HepG2 (cell line): Measurements from ENCODE around the gene DVL3. TPM values are rescaled to one million over a fixed set of nuclear protein-coding genes. Genes with fewer than 3 reads are reported as not detected.

ENCODE experiments used
- AHR ChIP-seq: IDR thresholded peaks from 2 replicates; pipeline ENCODE4 v1.6.1; 2018; ENCODE audit warnings: missing genetic modification reagents, missing compliant biosample characterization
- ARID2 ChIP-seq: sonication (generic); formaldehyde crosslinking; IDR thresholded peaks from 2 replicates; pipeline ENCODE4 v1.8.1; 2022; ENCODE audit warnings: mild to moderate bottlenecking, missing genetic modification reagents, borderline replicate concordance
- ATAD3A ChIP-seq: sonication (generic); formaldehyde crosslinking; IDR thresholded peaks from 2 replicates; pipeline ENCODE4 v1.4.0; 2020; ENCODE audit warnings: missing genetic modification reagents
- ATF7 ChIP-seq, 2 experiments: fragments of 450-650 bp in 1 of 2; sonication (generic) in 1 of 2; formaldehyde crosslinking in 1 of 2; IDR thresholded peaks; 2 replicates each; pipeline versions ENCODE4 v1.4.0 to v1.6.1; 2016 to 2020; ENCODE audit warnings: antibody characterized with exemption in 1 of 2, mild to moderate bottlenecking in 1 of 2, missing genetic modification reagents in 1 of 2
- CBFB ChIP-seq: sonication (generic); formaldehyde crosslinking; IDR thresholded peaks from 2 replicates; pipeline ENCODE4 v1.4.0; 2020; ENCODE audit warnings: missing genetic modification reagents
- EHMT2 ChIP-seq: fragments of 200-600 bp; sonication (generic); IDR thresholded peaks from 2 replicates; pipeline ENCODE4 v1.7.0; 2017; ENCODE audit warnings: antibody characterized with exemption, low read depth, low read length, borderline replicate concordance
- HINFP ChIP-seq: sonication (generic); formaldehyde crosslinking; IDR thresholded peaks from 2 replicates; pipeline ENCODE4 v1.4.0; 2020; ENCODE audit warnings: low read depth, mild to moderate bottlenecking, missing genetic modification reagents
- KDM2A ChIP-seq: sonication (generic); formaldehyde crosslinking; IDR thresholded peaks from 2 replicates; pipeline ENCODE4 v1.4.0; 2020; ENCODE audit warnings: low read depth, missing genetic modification reagents, borderline replicate concordance
- MBD4 ChIP-seq: IDR thresholded peaks from 2 replicates; pipeline ENCODE4 v1.6.1; 2012; ENCODE audit warnings: low read length, inconsistent platforms, borderline replicate concordance
- PLRG1 ChIP-seq: fragments of 450-650 bp; conservative IDR thresholded peaks from 2 replicates; pipeline ENCODE4 v1.6.1; 2016
- RBM39 ChIP-seq: fragments of 200-400 bp; formaldehyde crosslinking; IDR thresholded peaks from one replicate; pipeline ENCODE4 v1.6.1; 2018; ENCODE audit warnings: antibody characterized with exemption, mild to moderate bottlenecking, low read depth, low read length; ENCODE audit not compliant: poor library complexity, severe bottlenecking
- RFXANK ChIP-seq: IDR thresholded peaks from 2 replicates; pipeline ENCODE4 v1.6.1; 2016
- SMAD1 ChIP-seq: sonication (generic); formaldehyde crosslinking; IDR thresholded peaks from 2 replicates; pipeline ENCODE4 v1.4.0; 2020; ENCODE audit warnings: missing genetic modification reagents, low read depth, mild to moderate bottlenecking, borderline replicate concordance
- SNAPC2 ChIP-seq: sonication (generic); formaldehyde crosslinking; IDR thresholded peaks from 2 replicates; pipeline ENCODE4 v1.8.1; 2022; ENCODE audit warnings: mild to moderate bottlenecking, missing genetic modification reagents
- SNAPC5 ChIP-seq: sonication (generic); formaldehyde crosslinking; IDR thresholded peaks from 2 replicates; pipeline ENCODE4 v1.8.1; 2023; ENCODE audit warnings: mild to moderate bottlenecking, missing genetic modification reagents, borderline replicate concordance
- SRY ChIP-seq: sonication (generic); formaldehyde crosslinking; IDR thresholded peaks from 2 replicates; pipeline ENCODE4 v1.8.0; 2022; ENCODE audit warnings: mild to moderate bottlenecking, missing genetic modification reagents
- TFAP4 ChIP-seq: sonication (generic); IDR thresholded peaks from 2 replicates; pipeline ENCODE4 v1.6.1; 2016; ENCODE audit warnings: low read depth, borderline replicate concordance
- UBTF ChIP-seq: sonication (generic); formaldehyde crosslinking; IDR thresholded peaks from 2 replicates; pipeline ENCODE4 v1.4.0; 2020; ENCODE audit warnings: mild to moderate bottlenecking, missing genetic modification reagents
- ZBTB2 ChIP-seq: sonication (generic); formaldehyde crosslinking; IDR thresholded peaks from 2 replicates; pipeline ENCODE4 v1.8.0; 2022; ENCODE audit warnings: low read depth, missing genetic modification reagents
- ZNF136 ChIP-seq: sonication (generic); formaldehyde crosslinking; IDR thresholded peaks from 2 replicates; pipeline ENCODE4 v1.8.1; 2022; ENCODE audit warnings: low read depth, mild to moderate bottlenecking, moderate library complexity, missing genetic modification reagents
- ZNF580 ChIP-seq: IDR thresholded peaks from 2 replicates; pipeline ENCODE4 v1.6.1; 2016; ENCODE audit warnings: low read depth, borderline replicate concordance
- ZNF619 ChIP-seq: sonication (generic); formaldehyde crosslinking; IDR thresholded peaks from 2 replicates; pipeline ENCODE4 v1.4.0; 2020; ENCODE audit warnings: mild to moderate bottlenecking, missing genetic modification reagents
- ZNF792 ChIP-seq: IDR thresholded peaks from 2 replicates; pipeline ENCODE4 v1.6.1; 2016
- ZSCAN22 ChIP-seq: sonication (generic); formaldehyde crosslinking; IDR thresholded peaks from 2 replicates; pipeline ENCODE4 v1.4.0; 2020; ENCODE audit warnings: mild to moderate bottlenecking, missing genetic modification reagents
- polyA plus RNA-seq, 8 experiments: library from polyadenylated mRNA; depleted of rRNA in 3 of 8; stranded (reverse) in 7 of 8; unstranded in 1 of 8; fragments of >200 nt; fragmentation: Illumina TruSeq in 4 of 8; extraction: Trizol in 4 of 8; gene quantifications; 2 replicates each; pipeline versions ENCODE4 v1.2.1 to v1.2.3, GENCODE V29; 2011 to 2016; ENCODE audit warnings: low read depth in 4 of 8, missing spikeins in 1 of 8, mixed read lengths in 1 of 8; ENCODE audit not compliant: insufficient read depth in 1 of 8
- total RNA-seq, 5 experiments: library from RNA; depleted of rRNA; stranded (reverse); fragments of >200 nt; fragmentation: Illumina TruSeq; extraction: Trizol; gene quantifications; 2 replicates each; pipeline ENCODE4 v1.2.3, GENCODE V29; 2016; ENCODE audit warnings: low read depth in 1 of 5

The DVL3 gene
- total and polyA plus RNA-seq, 2 of the 13 experiments (the other 11 are each of a cell fraction or from before 2014, with no cell fraction given): 29.0 to 36.1 TPM

GRCh38 chr3:184135149-184135910 is 19.8 kb upstream of the DVL3 start, which contains the start of gene EIF2B5 (continued):
- TF ChIP-seq ATF7 (IDR thresholded peaks at IDR 0.05) (no peak), ATF7 (CRISPR knock-in tag; IDR thresholded peaks at IDR 0.05) (no peak), RFXANK (peak; percentile 85), EHMT2 (no peak), AHR (peak; percentile 72; the same call in 1 of the 2 replicates), TFAP4 (peak; percentile 25; the same call in 1 of the 2 replicates), ARID2 (CRISPR knock-in tag) (no peak), ZSCAN22 (CRISPR knock-in tag) (no peak), RBM39 (peak; percentile 94), ZBTB2 (CRISPR knock-in tag) (0 out of 2 replicates have a peak, but pooled peaks have one; percentile 42), UBTF (peak; percentile 78), ZNF580 (CRISPR knock-in tag) (peak; percentile 96), MBD4 (no peak), KDM2A (CRISPR knock-in tag) (peak; percentile 97), PLRG1 (no peak), ZNF136 (peak; percentile 47; the same call in 1 of the 2 replicates), SMAD1 (CRISPR knock-in tag) (no peak), ZNF619 (peak; percentile 49; the same call in 1 of the 2 replicates), ATAD3A (CRISPR knock-in tag) (no peak), ZNF792 (CRISPR knock-in tag) (peak; percentile 92), SNAPC2 (CRISPR knock-in tag) (no peak), SNAPC5 (CRISPR knock-in tag) (no peak), HINFP (CRISPR knock-in tag) (no peak), SRY (CRISPR knock-in tag) (no peak), CBFB (CRISPR knock-in tag) (peak; percentile 94)
